Regular cardiac myocyte (primary cell): ENCODE data around the gene VIL1. TPM values are rescaled to one million over a fixed set of nuclear protein-coding genes. Genes with fewer than 3 reads are reported as not detected.

Experiments used
- total RNA-seq: library from RNA; depleted of rRNA; stranded (reverse); fragments of >200 nt; gene quantifications from 2 replicates; pipeline ENCODE4 v1.2.3, GENCODE V29; 2014

VIL1 gene
- total RNA-seq = under 0.01 TPM in 2 replicates

DNA sequence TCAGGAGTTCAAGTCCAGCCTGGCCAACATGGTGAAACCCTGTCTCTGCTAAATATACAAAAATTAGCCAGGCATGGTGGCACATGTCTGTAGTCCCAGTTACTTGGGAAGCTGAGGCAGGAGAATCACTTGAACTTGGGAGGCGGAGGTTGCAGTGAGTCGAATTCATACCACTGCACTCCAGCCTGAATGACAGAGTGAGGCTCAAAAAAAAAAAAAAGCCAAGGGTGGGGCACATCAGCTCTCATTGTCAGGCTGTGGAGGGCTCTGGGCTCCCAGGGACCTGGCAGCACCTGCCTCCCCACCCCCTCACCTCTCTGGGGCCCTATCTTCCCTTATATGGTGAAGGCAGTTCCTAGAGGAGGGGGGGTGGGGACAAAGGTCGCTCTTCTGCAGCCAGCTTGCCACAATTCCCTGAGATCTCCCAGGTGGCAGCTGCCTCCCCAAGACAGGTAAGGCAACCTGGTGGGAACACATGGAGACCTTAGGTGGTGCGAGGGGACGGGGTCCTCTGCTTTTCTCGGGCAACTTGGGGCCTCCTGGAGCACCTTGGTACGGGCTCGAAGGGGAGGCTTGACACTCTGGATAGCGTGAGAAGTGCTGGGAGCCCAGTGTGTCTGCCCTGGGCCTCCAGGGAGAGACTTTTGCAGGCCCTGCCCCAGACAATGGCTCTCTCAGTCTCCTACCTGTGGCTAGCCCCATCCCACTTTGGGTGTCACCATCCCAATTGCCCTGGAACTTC is at the start of gene VIL1:
Gene VIL1 (plus strand): TSS at position 407 of the 742 bp plus-strand sequence. CDS start 4,656 bp downstream, outside the sequence.

DNA sequence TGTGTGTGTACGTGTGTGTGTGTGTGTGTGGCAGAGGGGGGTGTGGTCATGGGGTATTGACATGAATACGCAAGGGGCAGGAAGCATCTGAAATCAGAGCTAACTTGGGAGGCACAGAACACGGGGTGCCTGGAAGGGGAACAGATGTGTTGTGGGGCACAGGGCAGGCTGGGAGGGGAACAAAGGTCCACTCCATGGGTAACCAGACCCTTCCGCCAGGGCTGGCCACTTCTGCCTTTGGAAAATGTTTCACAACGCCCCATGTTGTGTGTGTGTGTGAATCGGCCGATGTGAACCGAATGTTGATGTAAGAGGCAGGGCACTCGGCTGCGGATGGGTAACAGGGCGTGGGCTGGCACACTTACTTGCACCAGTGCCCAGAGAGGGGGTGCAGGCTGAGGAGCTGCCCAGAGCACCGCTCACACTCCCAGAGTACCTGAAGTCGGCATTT is 37.0 kb upstream of the VIL1 start, which contains the start of gene SLC11A1:
Gene SLC11A1 (plus strand): TSS at position 358 of the 451 bp plus-strand sequence. CDS start 96 bp downstream, outside the sequence.

DNA sequence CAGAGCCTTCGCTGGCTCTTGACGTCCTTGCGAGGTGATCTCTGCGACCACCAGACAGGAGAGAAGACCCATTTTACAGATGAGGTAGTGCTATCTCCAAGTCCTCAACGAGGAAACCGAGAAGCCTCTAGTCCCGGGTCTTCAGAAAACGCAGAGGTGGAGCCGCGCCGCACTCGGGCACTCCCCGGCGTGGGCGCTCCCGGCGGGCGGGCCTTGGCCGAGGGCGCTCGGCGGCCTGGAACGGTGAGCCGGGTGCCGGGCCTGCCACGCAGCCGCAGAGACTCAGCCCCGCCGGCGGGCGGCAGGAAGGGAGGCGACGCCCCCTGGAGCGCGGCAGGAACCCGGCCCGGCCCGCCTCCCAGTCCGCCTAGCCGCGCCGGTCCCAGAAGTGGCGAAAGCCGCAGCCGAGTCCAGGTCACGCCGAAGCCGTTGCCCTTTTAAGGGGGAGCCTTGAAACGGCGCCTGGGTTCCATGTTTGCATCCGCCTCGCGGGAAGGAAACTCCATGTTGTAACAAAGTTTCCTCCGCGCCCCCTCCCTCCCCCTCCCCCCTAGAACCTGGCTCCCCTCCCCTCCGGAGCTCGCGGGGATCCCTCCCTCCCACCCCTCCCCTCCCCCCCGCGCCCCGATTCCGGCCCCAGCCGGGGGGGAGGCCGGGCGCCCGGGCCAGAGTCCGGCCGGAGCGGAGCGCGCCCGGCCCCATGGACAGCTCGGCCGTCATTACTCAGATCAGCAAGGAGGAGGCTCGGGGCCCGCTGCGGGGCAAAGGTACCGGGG is 19.3 kb upstream of the VIL1 start, which contains the start of gene CTDSP1:
Gene CTDSP1 (plus strand): TSS at position 478 of the 776 bp plus-strand sequence. CDS start 223 bp downstream, at position 701.

Other genes with a start within 250 kb of the VIL1 start
- gene ARPC2, start 201.9 kb upstream of the VIL1 start, total RNA-seq = 299 and 544 TPM in 2 replicates
- gene GPBAR1, start 158.1 kb upstream of the VIL1 start, total RNA-seq = 0.19 and 0.28 TPM in 2 replicates
- 139 and 182 TPM in 2 replicates for gene AAMP, start 149.0 kb upstream of the VIL1 start, total RNA-seq
- gene PNKD, start 148.6 kb upstream of the VIL1 start, total RNA-seq = 18.0 and 18.8 TPM in 2 replicates
- gene TMBIM1, start 126.6 kb upstream of the VIL1 start, total RNA-seq = 124 and 187 TPM in 2 replicates
- gene CATIP, start 62.3 kb upstream of the VIL1 start, total RNA-seq = 0.28 TPM in 1 of 2 replicates, not detected in the other
- 0.19 and 0.28 TPM in 2 replicates for gene SLC11A1, start 36.9 kb upstream of the VIL1 start, total RNA-seq
- 40.8 and 50.7 TPM in 2 replicates for gene CTDSP1, start 19.3 kb upstream of the VIL1 start, total RNA-seq
- 13.4 and 18.9 TPM in 2 replicates for gene USP37, start 149.2 kb downstream of the VIL1 start, total RNA-seq
- 35.8 and 68.2 TPM in 2 replicates for gene CNOT9, start 149.7 kb downstream of the VIL1 start, total RNA-seq
- 2.3 and 3.1 TPM in 2 replicates for gene PLCD4, start 188.8 kb downstream of the VIL1 start, total RNA-seq
- gene ZNF142, start 240.5 kb downstream of the VIL1 start, total RNA-seq = 4.8 and 7.5 TPM in 2 replicates
- gene BCS1L, start 240.6 kb downstream of the VIL1 start, total RNA-seq = 22.8 and 59.8 TPM in 2 replicates